Frontal cortex (tissue), 4 donors: Measurements from ENCODE around the gene IGFBP4. TPM values are rescaled to one million over a fixed set of nuclear protein-coding genes. Genes with fewer than 3 reads are reported as not detected.

Source experiments
- DNase-seq, 2 donors: peaks; one replicate each; pipeline ENCODE4 v3.0.0; 2012; ENCODE audit warnings: low spot score in 2 of 2
- FAIRE-seq: peaks from 2 replicates; lab custom pipeline; 2012; peaks lifted over from hg19 to GRCh38; lab: Jason Lieb, UNC
- total RNA-seq: library from RNA; depleted of rRNA; stranded (reverse); fragments of >200 nt; gene quantifications from one replicate; pipeline ENCODE4 v1.2.3, GENCODE V29; 2014
- donor health status: control.
- donor health status: control.
- donor health status: control.

IGFBP4 gene
- total RNA-seq, 1 donor from 2014 or later: 7.3 TPM

GRCh38 chr17:40502716-40503115, 59.5 kb downstream of the IGFBP4 start:
- FAIRE-seq (no peak), DNase-seq (no peak)

- FAIRE-seq: no peak
- DNase-seq: no peak
These were observed 59.9 kb downstream of the IGFBP4 start for GRCh38 chr17:40503154-40503553.

GRCh38 chr17:40506786-40507185, 63.5 kb downstream of the IGFBP4 start:
- no peak for FAIRE-seq
- no peak for DNase-seq

Other genes with a start within 250 kb of the IGFBP4 start
- 5.3 TPM for gene WIPF2, start 224.1 kb upstream of the IGFBP4 start, total RNA-seq
- gene CDC6, start 155.6 kb upstream of the IGFBP4 start, total RNA-seq: 2.4 TPM
- gene RARA, start 134.3 kb upstream of the IGFBP4 start, total RNA-seq: 4.9 TPM
- not detected for gene GJD3, start 78.7 kb upstream of the IGFBP4 start, total RNA-seq
- 19.6 TPM for gene TOP2A, start 25.6 kb upstream of the IGFBP4 start, total RNA-seq
- gene TNS4, start 58.2 kb downstream of the IGFBP4 start, total RNA-seq: not detected
- not detected for gene CCR7, start 122.0 kb downstream of the IGFBP4 start, total RNA-seq
- gene SMARCE1, start 204.4 kb downstream of the IGFBP4 start, total RNA-seq: 119 TPM
- gene KRT222, start 221.7 kb downstream of the IGFBP4 start, total RNA-seq: 5.7 TPM